WERI-Rb-1 (cell line): ENCODE results near the gene LRBA.

Experiments used
- DNase-seq: peaks from one replicate; pipeline ENCODE4 v3.0.0-alpha.2; 2020
- H3K27ac ChIP-seq: fragments of 250-450 bp; sonication (Bioruptor Pico); 2 replicates; pipeline ENCODE4 v1.5.1; 2020; ENCODE audit warnings: mild to moderate bottlenecking, moderate library complexity
- H3K27me3 ChIP-seq: fragments of 250-450 bp; sonication (Bioruptor Pico); 2 replicates; pipeline ENCODE4 v1.5.1; 2021; ENCODE audit warnings: mild to moderate bottlenecking, low read depth, moderate library complexity; ENCODE audit not compliant: insufficient read depth, severe bottlenecking
- H3K36me3 ChIP-seq: fragments of 250-450 bp; sonication (Bioruptor Pico); 2 replicates; pipeline ENCODE4 v1.5.1; 2020; ENCODE audit warnings: mild to moderate bottlenecking, moderate library complexity
- H3K4me3 ChIP-seq: 2 replicates; pipeline ENCODE4 v1.5.1; 2011; ENCODE audit warnings: low read depth, mild to moderate bottlenecking, control low read depth, low read length
- H3K9me3 ChIP-seq: fragments of 250-450 bp; sonication (Bioruptor Pico); 2 replicates; pipeline ENCODE4 v1.5.1; 2021; ENCODE audit warnings: mild to moderate bottlenecking, moderate library complexity; ENCODE audit not compliant: severe bottlenecking
- CTCF ChIP-seq: IDR thresholded peaks from 2 replicates; pipeline ENCODE4 v1.5.1; 2011; ENCODE audit warnings: low read depth, mild to moderate bottlenecking, control low read depth, inconsistent platforms, low read length

LRBA gene

GRCh38 chr4:150680651-150681050 is 334.4 kb downstream of the LRBA start:
- no peak for DNase-seq
- H3K27me3 ChIP-seq, result no peaks in the 10 kb centered on the region
- no peaks in the 10 kb centered on the region for H3K9me3 ChIP-seq
- no peak overlapping the region for H3K4me3 ChIP-seq
- H3K36me3 ChIP-seq, result peaks cover 3% of the 10 kb centered on the region; the same call in 1 of the 2 replicates
- H3K27ac ChIP-seq, result no peak overlapping the region
- no peak for TF ChIP-seq CTCF

GRCh38 chr4:150679765-150680343 is 335.2 kb downstream of the LRBA start:
- Histone ChIP-seq H3K27me3 (no peaks in the 10 kb centered on the region), H3K4me3 (no peak overlapping the region), H3K36me3 (peaks cover 3% of the 10 kb centered on the region; the same call in 1 of the 2 replicates), H3K9me3 (no peaks in the 10 kb centered on the region), H3K27ac (no peak overlapping the region)
- no peak for TF ChIP-seq CTCF
- no peak for DNase-seq

DNA sequence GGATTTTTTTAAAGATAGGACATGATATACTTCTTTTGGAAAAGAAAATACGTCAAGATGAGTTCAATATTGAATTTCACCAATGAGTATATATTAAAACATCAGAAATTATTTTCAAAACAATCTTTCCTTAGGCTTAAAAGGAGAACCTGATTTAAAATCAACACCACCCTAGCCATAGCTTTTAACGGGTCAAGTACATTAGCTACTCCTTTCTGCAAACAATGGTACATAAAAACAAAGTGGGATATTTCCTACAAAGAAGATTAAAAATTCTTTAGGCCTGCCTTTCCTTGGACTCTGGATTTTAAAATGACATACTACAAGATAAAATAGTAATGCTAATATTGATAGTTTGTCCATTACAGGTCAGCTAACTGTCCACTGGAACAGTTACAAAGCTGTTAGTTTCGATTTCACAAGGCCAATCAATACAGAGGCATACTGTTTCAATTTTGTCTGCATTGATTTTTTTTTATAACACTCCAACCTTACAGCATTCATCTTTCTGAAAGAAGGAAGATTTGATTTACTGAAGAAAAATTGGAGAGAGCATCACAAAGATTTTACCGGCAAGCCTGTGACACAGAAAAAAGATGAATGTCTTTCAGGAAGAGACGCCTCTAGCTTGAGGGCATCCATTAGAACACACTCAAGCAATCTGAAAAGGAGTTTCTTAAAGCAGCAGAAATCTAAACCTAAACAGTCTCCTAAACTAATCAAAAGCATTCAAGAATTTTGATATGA is 335.9 kb downstream of the LRBA start:
- no peak overlapping the region for H3K27ac ChIP-seq
- peaks cover 3% of the 10 kb centered on the region; the same call in 1 of the 2 replicates for H3K36me3 ChIP-seq
- no peak for TF ChIP-seq CTCF
- no peaks in the 10 kb centered on the region for H3K27me3 ChIP-seq
- no peak for DNase-seq
- no peak overlapping the region for H3K4me3 ChIP-seq
- no peaks in the 10 kb centered on the region for H3K9me3 ChIP-seq

DNA sequence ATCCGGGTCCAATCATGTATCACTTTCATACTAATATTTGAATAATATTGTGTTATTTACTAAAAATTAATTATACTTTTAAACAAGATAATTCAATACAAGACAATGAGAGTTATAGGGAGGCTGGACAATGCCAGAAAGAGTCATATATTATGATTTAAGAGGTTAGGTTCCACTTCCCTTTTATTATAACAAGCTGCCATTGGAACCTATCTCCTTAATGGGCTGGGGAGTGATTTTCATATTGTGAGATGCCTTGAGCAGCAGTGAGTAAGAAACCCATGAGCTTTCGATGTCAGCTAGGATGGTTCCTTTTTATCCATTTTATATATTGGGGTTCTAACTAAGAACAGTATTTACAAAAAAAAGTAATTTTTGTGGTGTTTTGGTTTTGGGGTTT is 341.3 kb downstream of the LRBA start:
- no peaks in the 10 kb centered on the region for H3K9me3 ChIP-seq
- DNase-seq, result no peak
- no peaks in the 10 kb centered on the region for H3K27me3 ChIP-seq
- no peaks in the 10 kb centered on the region for H3K36me3 ChIP-seq
- TF ChIP-seq CTCF, result no peak
- H3K4me3 ChIP-seq, result no peak overlapping the region
- H3K27ac ChIP-seq, result no peak overlapping the region

DNA sequence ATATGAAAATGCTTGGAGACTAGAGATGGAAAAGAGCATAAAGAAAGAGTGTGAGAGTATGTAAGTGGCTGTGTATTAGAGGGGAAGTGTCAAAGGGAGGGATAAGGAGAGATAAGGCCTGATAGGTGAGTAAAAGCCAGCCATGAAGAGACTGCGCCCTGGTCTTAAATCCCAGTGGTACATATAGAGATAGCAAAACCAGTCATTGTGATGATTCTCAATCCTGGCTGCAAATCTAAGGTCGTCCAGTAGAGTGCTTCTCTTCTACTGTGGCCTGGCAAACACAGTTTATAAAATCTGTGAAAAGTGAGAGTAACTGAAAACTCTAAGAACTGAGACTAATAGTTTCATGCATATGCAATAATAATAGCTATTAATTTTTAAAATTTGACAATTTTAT is 346.3 kb downstream of the LRBA start:
- Histone ChIP-seq H3K36me3 (no peaks in the 10 kb centered on the region), H3K27me3 (no peaks in the 10 kb centered on the region), H3K27ac (no peak overlapping the region), H3K9me3 (no peaks in the 10 kb centered on the region), H3K4me3 (no peak overlapping the region)
- no peak for DNase-seq
- TF ChIP-seq CTCF, result no peak

- Histone ChIP-seq H3K27ac (no peak overlapping the region), H3K27me3 (no peaks in the 10 kb centered on the region), H3K9me3 (no peaks in the 10 kb centered on the region), H3K36me3 (no peaks in the 10 kb centered on the region), H3K4me3 (no peak overlapping the region)
- no peak for DNase-seq
- TF ChIP-seq CTCF, result no peak
Measured at GRCh38 chr4:150664935-150665334, 350.1 kb downstream of the LRBA start.
